Cardiac fibroblast (primary cell): ENCODE results near the gene SPTBN4.

Experiments
- DNase-seq, 2 donors: peaks; one replicate each; pipeline versions ENCODE4 v3.0.0 to v3.0.0-alpha.2; 2010; ENCODE audit warnings: low read depth in 2 of 2
- H3K4me3 ChIP-seq, 2 donors: replicated peaks in 1 of 2; 1 replicate in 1 of 2; 2 replicates in 1 of 2; pipeline ENCODE4 v1.5.1; 2011; ENCODE audit warnings: low read depth in 2 of 2, low read length in 2 of 2, mild to moderate bottlenecking in 2 of 2, moderate library complexity in 1 of 2
- TF ChIP-seq, protein P1 (sequence below): IDR thresholded peaks from one replicate; pipeline ENCODE4 v1.5.1; 2011; ENCODE audit warnings: low read depth, mild to moderate bottlenecking, low read length, inconsistent platforms

SPTBN4 gene

DNA sequence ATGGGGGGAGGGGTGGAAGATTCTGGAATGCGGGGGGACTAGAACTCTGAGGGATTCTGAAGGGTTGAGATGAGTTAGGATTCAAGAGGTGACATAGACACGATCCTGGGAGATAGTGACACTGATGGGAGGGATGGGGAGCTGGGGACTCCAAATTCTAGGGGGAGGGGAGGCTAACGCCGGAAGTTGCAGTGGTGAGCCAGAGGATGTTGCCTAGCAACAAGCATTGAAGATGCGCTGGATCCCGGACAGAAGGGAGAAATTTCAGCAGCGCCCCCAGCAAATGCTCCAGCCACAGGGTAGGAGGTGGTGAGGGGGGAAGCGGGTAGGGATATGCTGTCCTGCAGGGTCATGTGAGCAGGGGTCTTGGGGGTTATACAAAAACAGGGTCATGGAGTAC is 127.5 kb downstream of the SPTBN4 start:
- TF ChIP-seq, protein P1, sequence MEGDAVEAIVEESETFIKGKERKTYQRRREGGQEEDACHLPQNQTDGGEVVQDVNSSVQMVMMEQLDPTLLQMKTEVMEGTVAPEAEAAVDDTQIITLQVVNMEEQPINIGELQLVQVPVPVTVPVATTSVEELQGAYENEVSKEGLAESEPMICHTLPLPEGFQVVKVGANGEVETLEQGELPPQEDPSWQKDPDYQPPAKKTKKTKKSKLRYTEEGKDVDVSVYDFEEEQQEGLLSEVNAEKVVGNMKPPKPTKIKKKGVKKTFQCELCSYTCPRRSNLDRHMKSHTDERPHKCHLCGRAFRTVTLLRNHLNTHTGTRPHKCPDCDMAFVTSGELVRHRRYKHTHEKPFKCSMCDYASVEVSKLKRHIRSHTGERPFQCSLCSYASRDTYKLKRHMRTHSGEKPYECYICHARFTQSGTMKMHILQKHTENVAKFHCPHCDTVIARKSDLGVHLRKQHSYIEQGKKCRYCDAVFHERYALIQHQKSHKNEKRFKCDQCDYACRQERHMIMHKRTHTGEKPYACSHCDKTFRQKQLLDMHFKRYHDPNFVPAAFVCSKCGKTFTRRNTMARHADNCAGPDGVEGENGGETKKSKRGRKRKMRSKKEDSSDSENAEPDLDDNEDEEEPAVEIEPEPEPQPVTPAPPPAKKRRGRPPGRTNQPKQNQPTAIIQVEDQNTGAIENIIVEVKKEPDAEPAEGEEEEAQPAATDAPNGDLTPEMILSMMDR: no peak
- DNase-seq: no peak
- no peak overlapping the region for H3K4me3 ChIP-seq

DNA sequence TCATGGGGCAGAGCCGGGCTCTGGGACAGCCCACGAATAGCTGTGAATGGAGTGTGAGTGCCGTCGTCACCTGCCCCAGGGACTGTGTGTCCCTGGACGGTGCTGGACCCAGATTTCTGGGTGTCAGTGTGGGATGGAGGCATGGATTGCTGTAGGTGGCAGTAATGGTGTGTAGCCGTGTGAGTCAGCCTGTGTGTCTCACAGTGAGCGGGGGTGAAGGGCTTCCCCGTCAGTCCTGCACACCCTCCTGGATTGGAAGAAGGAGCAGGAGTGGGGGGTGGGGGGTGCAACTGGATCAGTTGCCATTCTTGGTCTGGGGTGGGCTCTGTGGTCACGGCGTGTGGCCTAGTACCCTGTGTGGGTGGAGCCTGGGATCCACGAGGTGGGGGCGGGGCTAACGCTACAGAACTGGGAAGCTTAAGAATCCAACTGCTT is 127.9 kb downstream of the SPTBN4 start:
- no peak overlapping the region for H3K4me3 ChIP-seq
- TF ChIP-seq, protein P1: peak; percentile 20
- peak in 1 of 2 donors; percentile 51 for DNase-seq

DNA sequence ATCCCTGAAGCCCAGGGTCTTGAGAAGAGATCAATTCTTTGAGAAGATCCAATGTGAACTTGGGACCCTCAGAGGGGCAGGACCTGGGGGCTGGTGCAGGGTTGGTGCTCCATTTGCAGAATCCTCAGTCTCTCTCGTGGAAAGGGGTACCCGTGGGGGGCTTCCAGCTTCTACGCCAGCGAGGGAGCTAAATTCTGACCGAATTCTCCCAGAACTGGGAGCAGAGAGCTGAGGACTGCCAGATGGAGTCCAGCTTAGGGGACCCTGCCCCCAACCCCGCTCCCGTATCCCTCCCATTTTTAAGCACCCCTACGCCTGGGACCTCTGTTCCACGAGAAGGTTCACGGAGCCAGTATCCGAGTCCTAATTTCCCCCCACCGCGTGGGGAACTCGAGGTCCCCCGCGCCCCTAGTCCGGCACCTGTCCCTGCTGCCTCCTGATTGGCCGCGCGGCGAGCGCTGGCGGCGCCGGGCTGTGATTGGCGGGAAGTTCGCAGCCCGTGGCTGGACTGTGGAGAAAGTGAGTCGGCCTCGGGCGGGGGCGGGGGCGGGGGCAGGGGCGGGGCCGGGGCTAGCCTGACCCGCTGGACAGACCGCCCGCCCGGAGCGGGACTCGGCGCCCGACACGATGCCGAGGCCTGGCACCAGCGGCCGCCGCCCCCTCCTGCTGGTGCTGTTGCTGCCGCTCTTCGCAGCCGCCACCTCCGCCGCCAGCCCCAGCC is 130.0 kb downstream of the SPTBN4 start:
- DNase-seq: peak; percentile 60 to 63
- TF ChIP-seq, protein P1: no peak
- peak overlapping the region in 1 of 2 donors; percentile 18 for H3K4me3 ChIP-seq

DNA sequence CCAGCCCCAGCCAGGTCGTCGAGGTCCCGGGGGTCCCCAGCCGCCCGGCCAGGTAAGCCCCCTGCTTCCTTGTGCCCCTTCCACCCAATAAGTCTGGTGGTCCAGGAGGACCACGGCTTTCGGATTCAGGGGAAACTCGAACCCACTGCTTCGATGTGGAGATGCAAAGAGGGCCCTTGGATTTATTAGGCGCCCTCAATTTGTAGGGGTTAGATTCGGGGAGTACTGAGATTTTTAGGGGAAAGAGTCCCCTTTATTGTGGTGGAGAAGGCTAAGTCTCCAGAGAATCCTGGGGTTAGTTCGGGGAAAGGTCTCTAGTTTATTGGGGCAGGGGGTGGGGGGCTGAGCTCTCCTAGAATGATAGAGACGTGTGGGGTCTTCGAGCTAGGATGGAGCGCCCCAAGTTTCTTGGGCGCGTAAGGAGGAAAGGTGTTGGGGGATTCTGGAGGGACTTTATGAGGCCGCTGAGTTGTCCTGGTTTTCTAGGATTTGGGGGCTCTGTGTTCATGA is 130.6 kb downstream of the SPTBN4 start:
- H3K4me3 ChIP-seq: peak overlapping the region in 1 of 2 donors; percentile 18
- TF ChIP-seq, protein P1: no peak
- DNase-seq: no peak

DNA sequence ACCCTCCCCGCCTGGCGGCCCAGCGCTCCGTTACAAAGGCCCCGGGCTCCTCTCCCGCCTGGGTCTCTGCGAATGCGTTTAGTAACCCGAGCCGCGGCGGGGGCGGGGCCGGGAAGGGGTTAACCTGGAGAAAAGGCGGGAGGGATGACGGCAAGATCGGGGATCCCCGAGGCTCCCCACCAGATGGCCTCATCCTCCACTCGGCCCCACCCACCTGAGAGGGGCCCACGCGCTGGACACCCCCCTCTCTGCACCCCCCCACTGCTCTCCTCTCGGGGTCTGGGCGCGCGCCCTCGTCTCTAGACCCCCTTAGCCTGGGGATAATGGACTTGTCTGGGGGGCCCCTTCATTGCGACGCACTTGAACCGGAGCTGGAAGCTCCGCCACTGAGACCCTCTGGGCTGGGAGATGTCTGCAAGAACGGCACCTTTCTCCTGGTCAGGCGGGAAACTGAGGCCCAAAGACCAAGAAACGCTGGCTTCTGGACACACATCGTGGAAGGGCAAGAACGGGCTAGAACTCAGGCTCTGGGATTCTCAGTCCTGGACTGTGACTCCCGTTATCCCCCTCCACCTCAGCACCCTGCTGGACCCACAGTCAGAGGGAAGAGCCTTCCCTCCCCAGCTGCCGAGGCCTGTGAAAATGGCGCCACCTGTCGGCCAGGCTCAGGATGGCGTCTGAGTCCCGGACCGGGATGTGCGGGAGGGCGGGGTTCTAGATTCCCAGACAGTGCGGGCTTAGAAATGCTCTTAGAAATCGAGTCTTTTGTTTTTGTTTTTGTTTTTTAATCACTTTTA is 131.5 kb downstream of the SPTBN4 start:
- DNase-seq: peak; percentile 87
- TF ChIP-seq, protein P1: peak; percentile 98
- H3K4me3 ChIP-seq: peak overlapping the region; percentile 29 to 32

DNA sequence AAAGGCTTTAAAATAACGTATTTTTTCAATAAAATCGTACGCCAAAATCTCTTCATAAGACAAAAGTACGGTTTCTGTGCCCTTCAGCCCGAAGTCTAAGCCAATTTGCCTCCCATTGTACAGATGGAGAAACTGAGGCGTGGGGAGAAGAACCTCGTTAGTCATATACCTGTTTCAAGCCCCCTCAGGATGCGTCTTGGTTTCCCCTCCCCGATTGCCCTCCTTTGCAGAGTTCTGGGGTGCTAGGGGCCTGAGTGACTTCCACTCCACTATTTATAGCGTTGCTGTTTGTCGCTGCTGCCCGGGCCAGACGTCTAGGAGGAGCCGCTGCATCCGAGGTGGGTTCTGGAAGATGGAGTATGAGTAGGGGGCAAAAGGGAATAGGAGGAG is 132.1 kb downstream of the SPTBN4 start:
- TF ChIP-seq, protein P1: no peak
- no peak overlapping the region for H3K4me3 ChIP-seq
- no peak for DNase-seq
